ENCODE results near the gene TFIP11. TPM values are rescaled to one million over a fixed set of nuclear protein-coding genes. Genes with fewer than 3 reads are reported as not detected.

The TFIP11 gene
- total and polyA plus RNA-seq, 2 of the 13 experiments (the other 11 are each of a cell fraction or from before 2014, with no cell fraction given): 15.4 to 22.8 TPM

DNA sequence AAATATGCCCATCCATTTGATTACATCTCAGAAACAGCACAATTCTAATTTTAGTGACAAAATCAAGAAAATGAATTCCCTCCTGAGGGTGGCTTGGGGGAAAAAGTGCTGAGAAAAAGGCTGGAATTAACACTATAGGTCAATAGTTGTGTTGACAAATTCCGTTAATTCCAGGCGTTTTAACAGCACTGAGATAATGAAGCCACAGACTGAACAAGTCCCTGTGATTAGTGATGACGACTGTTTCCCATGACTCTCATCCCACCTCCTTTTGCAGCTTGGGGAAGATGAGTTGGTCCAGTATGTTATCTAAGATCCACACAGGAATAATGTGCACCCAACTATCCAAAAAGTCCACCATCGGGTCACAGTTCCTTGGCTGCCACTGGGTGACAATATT lies 15.8 kb downstream of the TFIP11 start (continued):
- TF ChIP-seq ZNF263 (CRISPR knock-in tag; IDR thresholded peaks at IDR 0.05): no peak
- no peak for TF ChIP-seq HOXA7 (CRISPR knock-in tag; IDR thresholded peaks at IDR 0.05)
- TF ChIP-seq RAD51 (IDR thresholded peaks at IDR 0.05; ENCODE audit: borderline replicate concordance): no peak
- TF ChIP-seq NCOA1 (CRISPR knock-in tag; IDR thresholded peaks at IDR 0.05): no peak
- TF ChIP-seq YEATS2 (CRISPR knock-in tag; IDR thresholded peaks at IDR 0.05; ENCODE audit: borderline replicate concordance): no peak

DNA sequence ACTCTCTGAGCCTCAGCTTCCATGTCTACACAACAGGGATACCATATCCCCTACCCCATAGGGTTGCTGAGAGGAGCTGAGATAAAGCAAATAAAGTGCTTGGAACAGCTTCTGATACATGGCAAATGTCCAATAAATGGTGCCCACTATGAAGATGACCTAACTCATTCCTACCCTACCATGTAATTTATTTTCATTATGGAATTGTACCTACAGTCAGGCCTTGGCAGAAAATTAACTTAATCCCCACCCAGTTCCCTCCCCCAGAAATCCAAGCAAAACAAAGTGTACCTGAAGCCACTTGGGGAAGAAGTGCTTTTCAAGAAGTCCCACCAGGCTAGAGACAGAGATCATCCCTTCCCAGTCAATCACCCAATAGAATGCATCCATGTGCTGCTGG lies 17.8 kb downstream of the TFIP11 start:
- POLR2A ChIA-PET: interaction anchor here (1.8 kb wide), 1 partner anchor 11 kb away, joined by 9 read pairs; the partner anchor contains the start of genes HPS4 and SRRD
- H3K36me3 ChIP-seq (replicated peaks in 1 of 2; ENCODE audit: control insufficient read depth in 1 of 2, insufficient read depth in 2 of 2, low read length in 2 of 2): peaks cover 31 to 82% of the 10 kb centered on the region in 2 experiments
- CTCF ChIA-PET (ENCODE audit: low intra/inter-chr PET ratio, low total read pairs): no interaction called here

More for the DNA sequence above, 17.8 kb downstream of the TFIP11 start:
- Histone ChIP-seq H3K79me2 (ENCODE audit: insufficient read depth, low read length) (no peaks in the 10 kb centered on the region), H2AFZ (ENCODE audit: low read length) (no peak overlapping the region), H4K20me1 (ENCODE audit: insufficient read depth, low read length) (no peaks in the 10 kb centered on the region), H3K4me1 (ENCODE audit: insufficient read depth, low read length) (peaks cover 8% of the 10 kb centered on the region), H3K27ac (ENCODE audit: extremely low read length, insufficient read depth, low read length) (no peak overlapping the region), H3K27me3 (ENCODE audit: control insufficient read depth in 1 of 2, insufficient read depth in 2 of 2, low read length in 2 of 2) (no peaks in the 10 kb centered on the region), H3K9ac (ENCODE audit: insufficient read depth, low read depth, low read length) (no peak overlapping the region), H3K4me3 (replicated peaks in 1 of 3; ENCODE audit: insufficient read depth in 1 of 3, low read depth in 2 of 3, low read length in 3 of 3) (no peak overlapping the region), H3K4me2 (ENCODE audit: low read depth, low read length) (no peak overlapping the region), H3K9me3 (ENCODE audit: low read length) (no peaks in the 10 kb centered on the region)
- no TSS peak for BruUV-seq (replicated peaks)
- TF ChIP-seq ZFYVE20 (CRISPR knock-in tag; IDR thresholded peaks at IDR 0.05; ENCODE audit: borderline replicate concordance, low read depth) (no peak), IRX3 (CRISPR knock-in tag; IDR thresholded peaks at IDR 0.05; ENCODE audit: borderline replicate concordance, low read depth) (no peak), FOXA3 (CRISPR knock-in tag; IDR thresholded peaks at IDR 0.05) (no peak), ZFP90 (CRISPR knock-in tag; IDR thresholded peaks at IDR 0.05; ENCODE audit: borderline replicate concordance) (no peak), ZNF496 (CRISPR knock-in tag; IDR thresholded peaks at IDR 0.05; ENCODE audit: insufficient replicate concordance) (no peak), AKAP8 (CRISPR knock-in tag; IDR thresholded peaks at IDR 0.05) (no peak), THYN1 (CRISPR knock-in tag; IDR thresholded peaks at IDR 0.05; ENCODE audit: borderline replicate concordance, low read depth) (no peak)
- TF ChIP-seq, protein P1, sequence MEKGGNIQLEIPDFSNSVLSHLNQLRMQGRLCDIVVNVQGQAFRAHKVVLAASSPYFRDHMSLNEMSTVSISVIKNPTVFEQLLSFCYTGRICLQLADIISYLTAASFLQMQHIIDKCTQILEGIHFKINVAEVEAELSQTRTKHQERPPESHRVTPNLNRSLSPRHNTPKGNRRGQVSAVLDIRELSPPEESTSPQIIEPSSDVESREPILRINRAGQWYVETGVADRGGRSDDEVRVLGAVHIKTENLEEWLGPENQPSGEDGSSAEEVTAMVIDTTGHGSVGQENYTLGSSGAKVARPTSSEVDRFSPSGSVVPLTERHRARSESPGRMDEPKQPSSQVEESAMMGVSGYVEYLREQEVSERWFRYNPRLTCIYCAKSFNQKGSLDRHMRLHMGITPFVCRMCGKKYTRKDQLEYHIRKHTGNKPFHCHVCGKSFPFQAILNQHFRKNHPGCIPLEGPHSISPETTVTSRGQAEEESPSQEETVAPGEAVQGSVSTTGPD (CRISPR knock-in tag; IDR thresholded peaks at IDR 0.05): no peak
- TF ChIP-seq, protein P2, sequence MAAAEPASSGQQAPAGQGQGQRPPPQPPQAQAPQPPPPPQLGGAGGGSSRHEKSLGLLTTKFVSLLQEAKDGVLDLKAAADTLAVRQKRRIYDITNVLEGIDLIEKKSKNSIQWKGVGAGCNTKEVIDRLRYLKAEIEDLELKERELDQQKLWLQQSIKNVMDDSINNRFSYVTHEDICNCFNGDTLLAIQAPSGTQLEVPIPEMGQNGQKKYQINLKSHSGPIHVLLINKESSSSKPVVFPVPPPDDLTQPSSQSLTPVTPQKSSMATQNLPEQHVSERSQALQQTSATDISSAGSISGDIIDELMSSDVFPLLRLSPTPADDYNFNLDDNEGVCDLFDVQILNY (CRISPR knock-in tag; conservative IDR thresholded peaks at IDR 0.05): no peak
- DNase-seq (ENCODE audit: low spot score): no peak
- in situ Hi-C loops (cut with HindIII; ENCODE audit: extremely low pct_ligation_motif_present, low pct_unique_long_range_greater_than_20kb): no loop called here
- intact Hi-C loops (cut with micrococcal nuclease; ENCODE audit: unreplicated experiment): no loop called here
- ATAC-seq: no peak
- no peak for FAIRE-seq

All from HepG2 (cell line).